Breast epithelium (tissue), 4 donors: Measurements from ENCODE around the gene TM7SF2. TPM values are rescaled to one million over a fixed set of nuclear protein-coding genes. Genes with fewer than 3 reads are reported as not detected.
A peak's percentile ranks its signal among the peaks of the same experiment; 100 is the strongest.

Experiments used
- DNase-seq, 2 donors: peaks; one replicate each; pipeline ENCODE4 v3.0.0-alpha.2; 2019; ENCODE audit warnings: low spot score in 2 of 2
- H3K27ac ChIP-seq, 2 donors: fragments of 200-600 bp; sonication (generic) in 1 of 2; one replicate each; pipeline ENCODE4 v1.5.1; 2016 to 2019; ENCODE audit warnings: mild to moderate bottlenecking in 1 of 2
- H3K27me3 ChIP-seq, 2 donors: fragments of 200-600 bp; sonication (generic) in 1 of 2; one replicate each; pipeline versions ENCODE4 v1.5.1 to v1.6.0; 2017 to 2019; ENCODE audit warnings: control low read depth in 1 of 2, mild to moderate bottlenecking in 1 of 2
- H3K36me3 ChIP-seq: fragments of 200-600 bp; one replicate; pipeline ENCODE4 v1.5.1; 2019
- H3K4me1 ChIP-seq, 2 donors: fragments of 200-600 bp; sonication (generic); one replicate each; pipeline ENCODE4 v1.5.1; 2016 to 2019; ENCODE audit warnings: control low read depth in 1 of 2
- H3K4me3 ChIP-seq, 3 donors: fragments of 200-600 bp; sonication (generic); 1 replicate in 2 of 3; 2 replicates in 1 of 3; pipeline ENCODE4 v1.5.1; 2016 to 2019; ENCODE audit warnings: mild to moderate bottlenecking in 3 of 3, moderate library complexity in 2 of 3
- H3K9me3 ChIP-seq, 2 donors: fragments of 200-600 bp; sonication (generic) in 1 of 2; one replicate each; pipeline ENCODE4 v1.5.1; 2016 to 2019; ENCODE audit warnings: control low read depth in 1 of 2
- CTCF ChIP-seq, 3 donors: fragments of 450-650 bp; IDR thresholded peaks; one replicate each; pipeline ENCODE4 v1.5.1; 2016 to 2017; ENCODE audit warnings: antibody characterized with exemption in 3 of 3, mild to moderate bottlenecking in 3 of 3, moderate library complexity in 3 of 3
- POLR2A ChIP-seq: fragments of 450-650 bp; IDR thresholded peaks from one replicate; pipeline ENCODE4 v1.6.1; 2016; ENCODE audit warnings: antibody characterized with exemption, mild to moderate bottlenecking, moderate library complexity
- POLR2AphosphoS5 ChIP-seq, 3 donors: sonication (generic); formaldehyde crosslinking; IDR thresholded peaks; one replicate each; pipeline ENCODE4 v1.6.1; 2017; ENCODE audit warnings: antibody characterized with exemption in 3 of 3
- intact Hi-C: fragments of 100-400 bp; cut with DNase I; formaldehyde crosslinking; loops from one replicate; pipeline ENCODE4 v1.15.1; 2023; ENCODE audit warnings: low total_unique reads
- total RNA-seq, 3 donors: library from RNA; depleted of rRNA; stranded (reverse); fragments of >200 nt; gene quantifications; one replicate each; pipeline ENCODE4 v1.1.0, GENCODE V29; 2016

The TM7SF2 gene
- total RNA-seq, 3 donors from 2014 or later, result 38.8 to 189 (median 44.2) TPM

- intact Hi-C loops, result no loop called here
- Histone ChIP-seq H3K27ac (no peak overlapping the region), H3K4me3 (no peak overlapping the region), H3K27me3 (no peaks in the 10 kb centered on the region), H3K9me3 (no peaks in the 10 kb centered on the region), H3K36me3 (peaks cover 7% of the 10 kb centered on the region), H3K4me1 (no peaks in the 10 kb centered on the region)
- DNase-seq, result no peak
- TF ChIP-seq POLR2A, result no peak
- TF ChIP-seq POLR2AphosphoS5 (IDR thresholded peaks at IDR 0.05), result no peak
- TF ChIP-seq CTCF (IDR thresholded peaks at IDR 0.05), result no peak
These were observed 22.1 kb upstream of the TM7SF2 start for GRCh38 chr11:65089621-65090020.

- intact Hi-C loops, result no loop called here
- Histone ChIP-seq H3K4me3 (no peak overlapping the region), H3K9me3 (no peaks in the 10 kb centered on the region), H3K36me3 (peaks cover 7% of the 10 kb centered on the region), H3K27me3 (no peaks in the 10 kb centered on the region), H3K27ac (no peak overlapping the region), H3K4me1 (no peaks in the 10 kb centered on the region)
- no peak for DNase-seq
- no peak for TF ChIP-seq CTCF (IDR thresholded peaks at IDR 0.05)
- TF ChIP-seq POLR2AphosphoS5 (IDR thresholded peaks at IDR 0.05), result no peak
- no peak for TF ChIP-seq POLR2A
These were observed 21.0 kb upstream of the TM7SF2 start for GRCh38 chr11:65090628-65091027.

GRCh38 chr11:65095427-65095826 is 16.2 kb upstream of the TM7SF2 start:
- Histone ChIP-seq H3K27me3 (no peaks in the 10 kb centered on the region), H3K4me3 (peak overlapping the region in 2 of 3 donors; percentile 86 to 91), H3K27ac (peak overlapping the region; percentile 96), H3K9me3 (no peaks in the 10 kb centered on the region), H3K36me3 (no peaks in the 10 kb centered on the region), H3K4me1 (peaks cover 0 to 5% of the 10 kb centered on the region in 2 donors)
- no peak for DNase-seq
- TF ChIP-seq POLR2A (no peak), CTCF (IDR thresholded peaks at IDR 0.05) (no peak), POLR2AphosphoS5 (IDR thresholded peaks at IDR 0.05) (no peak)
- intact Hi-C loops, result no loop called here

- Histone ChIP-seq H3K27me3 (no peaks in the 10 kb centered on the region), H3K9me3 (no peaks in the 10 kb centered on the region), H3K4me1 (peaks cover 0 to 5% of the 10 kb centered on the region in 2 donors), H3K36me3 (no peaks in the 10 kb centered on the region), H3K4me3 (peak within 1 kb of the TSS; percentile 84 to 91 (median 86)), H3K27ac (peak within 1 kb of the TSS; percentile 96)
- intact Hi-C loops, result no loop called here
- TF ChIP-seq POLR2AphosphoS5 (IDR thresholded peaks at IDR 0.05) (peak; percentile 77 to 96 (median 94)), CTCF (IDR thresholded peaks at IDR 0.05) (peak in 1 of 3 donors; percentile 21), POLR2A (no peak)
- DNase-seq, result peak; percentile 84 to 89
These were observed 15.5 kb upstream of the TM7SF2 start, which contains the start of gene VPS51 for GRCh38 chr11:65095974-65096806. Gene VPS51 (plus strand): TSS chr11:65096214. CDS start chr11:65096251, 37 bp downstream.

GRCh38 chr11:65096926-65097325 is 14.7 kb upstream of the TM7SF2 start:
- Histone ChIP-seq H3K27me3 (no peaks in the 10 kb centered on the region), H3K27ac (peak overlapping the region; percentile 96), H3K4me1 (peaks cover 0 to 5% of the 10 kb centered on the region in 2 donors), H3K4me3 (peak overlapping the region; percentile 84 to 91 (median 86)), H3K9me3 (no peaks in the 10 kb centered on the region), H3K36me3 (no peaks in the 10 kb centered on the region)
- DNase-seq, result no peak
- TF ChIP-seq CTCF (IDR thresholded peaks at IDR 0.05) (no peak), POLR2AphosphoS5 (IDR thresholded peaks at IDR 0.05) (no peak)
- intact Hi-C loops, result no loop called here
